Hematopoietic multipotent progenitor cell treated with erythropoietin and hydrocortisone succinate and interleukin-3 and kit ligand, for 6 days (in vitro differentiated cells): Measurements from ENCODE around the gene VSTM4.

Source experiments
- DNase-seq: peaks from one replicate; pipeline ENCODE4 v3.0.0-alpha.2; 2015

VSTM4 gene

GRCh38 chr10:49037187-49037586 lies 78.1 kb downstream of the VSTM4 start:
- no peak for DNase-seq

GRCh38 chr10:49036638-49037037 lies 78.7 kb downstream of the VSTM4 start:
- DNase-seq, result no peak

- DNase-seq, result no peak
These were observed 79.4 kb downstream of the VSTM4 start for GRCh38 chr10:49035920-49036319.

GRCh38 chr10:49034925-49035324 lies 80.4 kb downstream of the VSTM4 start:
- no peak for DNase-seq

- no peak for DNase-seq
These were observed 81.4 kb downstream of the VSTM4 start for GRCh38 chr10:49033939-49034338.

- no peak for DNase-seq
These were observed 85.7 kb downstream of the VSTM4 start for GRCh38 chr10:49029666-49030065.

- DNase-seq, result no peak
These were observed 86.7 kb downstream of the VSTM4 start for GRCh38 chr10:49028639-49029038.

GRCh38 chr10:49025347-49025983 lies 89.9 kb downstream of the VSTM4 start:
- DNase-seq, result no peak

GRCh38 chr10:49024484-49024883 lies 90.8 kb downstream of the VSTM4 start:
- no peak for DNase-seq

- DNase-seq, result no peak
These were observed 91.6 kb downstream of the VSTM4 start for GRCh38 chr10:49023752-49024151.

GRCh38 chr10:49023071-49023470 lies 92.3 kb downstream of the VSTM4 start:
- no peak for DNase-seq

GRCh38 chr10:49021685-49022084 lies 93.6 kb downstream of the VSTM4 start:
- no peak for DNase-seq

GRCh38 chr10:49015700-49016099 lies 99.6 kb downstream of the VSTM4 start:
- no peak for DNase-seq

- no peak for DNase-seq
These were observed 102.7 kb downstream of the VSTM4 start for GRCh38 chr10:49012603-49013002.

GRCh38 chr10:49011756-49012155 lies 103.6 kb downstream of the VSTM4 start:
- no peak for DNase-seq

- no peak for DNase-seq
These were observed 104.5 kb downstream of the VSTM4 start for GRCh38 chr10:49010865-49011264.

GRCh38 chr10:49010295-49010694 lies 105.0 kb downstream of the VSTM4 start:
- DNase-seq, result no peak

- no peak for DNase-seq
These were observed 105.9 kb downstream of the VSTM4 start for GRCh38 chr10:49009199-49009979.

- no peak for DNase-seq
These were observed 106.7 kb downstream of the VSTM4 start for GRCh38 chr10:49008505-49009198.

GRCh38 chr10:49008091-49008490 lies 107.2 kb downstream of the VSTM4 start:
- DNase-seq, result no peak

- DNase-seq, result no peak
These were observed 108.2 kb downstream of the VSTM4 start for GRCh38 chr10:49007129-49007528.

GRCh38 chr10:49005270-49005669 lies 110.1 kb downstream of the VSTM4 start:
- no peak for DNase-seq

- DNase-seq, result peak; percentile 10
These were observed 113.3 kb downstream of the VSTM4 start for GRCh38 chr10:49001870-49002672.
